NCI-H524 (cell line): ENCODE measurements around the gene CIAO2B.

Source experiments
- DNase-seq, 2 experiments: peaks; one replicate each; lab custom pipeline; 2025; lab: John Stamatoyannopoulos, UW

Gene CIAO2B

DNA sequence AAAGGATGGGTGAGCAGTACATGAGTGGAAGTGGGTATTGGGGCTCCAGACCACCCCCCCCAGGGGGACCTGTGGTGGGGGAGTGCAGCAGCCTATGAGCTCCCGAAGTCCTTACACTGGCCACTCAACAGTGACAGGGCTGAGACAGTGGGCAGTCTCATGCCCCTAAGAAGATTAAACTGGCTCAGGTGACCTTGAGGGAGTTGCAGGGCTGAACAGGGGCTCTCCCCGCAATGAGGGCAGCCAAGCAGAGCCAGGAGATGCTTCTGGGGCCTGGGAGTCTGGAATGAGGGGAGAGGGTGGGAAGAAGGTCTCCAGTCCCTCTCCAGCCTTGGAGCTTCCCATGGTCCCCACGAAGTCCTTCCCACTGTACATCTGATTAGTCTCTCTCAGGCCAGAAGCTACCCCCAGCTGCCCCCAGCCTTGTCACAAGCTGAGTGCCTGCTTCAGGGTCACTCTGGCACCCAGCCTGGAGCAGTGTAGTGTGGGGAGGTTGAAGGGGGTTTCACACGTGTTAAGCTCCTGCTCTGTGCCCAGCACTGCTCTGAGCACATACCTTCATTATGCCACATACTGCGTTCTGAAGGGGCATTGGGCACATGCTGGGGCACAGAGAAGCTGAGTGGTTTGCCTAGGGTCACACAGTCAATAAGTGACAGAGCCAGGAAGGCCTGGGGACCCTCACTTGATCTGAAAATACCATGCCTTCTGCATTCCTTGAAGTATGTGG is 14.5 kb downstream of the CIAO2B start:
- DNase-seq = no peak

GRCh38 chr16:66918803-66919568 is 15.2 kb downstream of the CIAO2B start, which contains the start of gene CDH16:
Gene CDH16 (minus strand): TSS chr16:66918885. CDS start chr16:66918065, 820 bp downstream.
- DNase-seq = no peak

- DNase-seq = no peak
Observed at GRCh38 chr16:66918355-66918754, 15.8 kb downstream of the CIAO2B start.

DNA sequence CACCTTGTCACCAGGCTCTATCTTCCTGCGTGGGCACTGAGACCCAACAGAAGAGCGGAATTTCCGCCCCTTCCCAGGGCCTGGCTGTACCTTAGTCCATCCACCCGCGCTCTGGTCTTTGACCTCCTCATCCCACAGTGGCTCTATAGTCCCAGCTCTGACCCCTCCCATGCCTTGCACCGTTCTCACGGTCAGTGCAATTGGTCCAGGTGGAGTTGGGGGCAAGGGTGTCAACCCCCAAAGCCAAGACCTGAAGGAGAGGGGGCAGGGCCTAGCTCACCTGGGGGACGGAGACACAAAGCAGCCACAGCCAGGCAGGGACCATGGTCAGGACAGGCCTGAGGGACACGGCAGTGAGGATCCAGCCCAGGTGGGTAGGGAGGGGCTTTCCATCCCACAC is 16.5 kb downstream of the CIAO2B start:
- no peak for DNase-seq

DNA sequence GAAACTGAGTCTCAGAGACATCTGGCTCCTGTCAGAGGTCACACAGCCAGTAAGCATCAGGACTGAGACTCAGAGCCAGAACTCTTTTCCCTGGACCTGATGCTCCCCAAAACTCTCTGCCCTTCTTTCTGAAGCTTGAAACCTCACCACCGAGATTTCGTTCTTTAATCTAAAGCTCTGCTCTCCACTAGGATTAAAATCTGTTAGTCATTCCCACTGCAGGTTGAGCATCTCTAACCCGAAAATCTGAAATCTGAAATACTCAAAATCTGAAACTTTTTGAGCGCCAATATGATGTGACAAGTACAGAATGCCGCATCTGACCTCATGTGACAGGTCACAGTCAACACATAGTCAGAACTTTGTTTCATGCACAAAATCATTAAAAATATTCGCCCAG is 17.7 kb downstream of the CIAO2B start:
- no peak for DNase-seq

DNA sequence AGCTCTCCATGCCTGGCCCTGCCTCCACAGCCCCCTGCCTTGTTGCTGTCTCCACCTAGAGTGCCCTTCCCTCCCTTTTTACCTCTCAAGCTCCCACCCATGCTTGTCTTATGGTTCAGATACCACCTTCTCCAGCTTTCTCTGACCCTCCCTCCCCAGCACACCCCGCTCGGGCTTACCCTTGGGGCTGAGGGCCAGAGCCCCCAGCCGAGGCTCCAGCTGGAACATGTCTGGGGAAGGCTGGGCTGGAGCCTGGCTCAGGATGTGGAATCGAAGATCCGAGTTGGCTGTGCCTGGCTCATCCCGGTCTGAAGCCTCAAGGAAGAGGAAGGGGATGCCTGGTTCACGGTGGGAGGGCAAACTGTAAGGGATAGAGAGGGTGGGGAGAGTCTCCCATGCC is 19.2 kb downstream of the CIAO2B start:
- DNase-seq = no peak

GRCh38 chr16:66914541-66914940 is 19.7 kb downstream of the CIAO2B start:
- no peak for DNase-seq

DNA sequence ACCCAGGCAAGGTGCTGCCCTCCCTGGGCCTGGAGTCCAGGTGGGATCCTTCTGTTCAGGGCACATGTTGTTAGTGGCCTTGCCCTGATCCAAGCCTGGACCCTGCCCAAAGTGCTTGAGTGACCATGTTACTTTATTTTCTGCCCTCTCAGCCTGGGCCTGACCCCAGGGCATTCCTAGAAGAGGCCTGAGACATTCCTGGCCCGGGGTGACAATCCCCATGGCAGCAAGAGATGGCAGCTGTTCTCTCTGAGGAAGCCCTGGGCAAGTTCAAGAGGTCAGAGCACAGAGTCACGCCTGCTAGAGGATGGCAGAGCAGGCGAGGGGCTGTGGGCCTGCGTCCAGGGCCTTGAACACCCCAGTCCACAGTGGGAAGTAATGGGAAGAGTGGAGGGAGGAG is 20.5 kb downstream of the CIAO2B start:
- no peak for DNase-seq

DNA sequence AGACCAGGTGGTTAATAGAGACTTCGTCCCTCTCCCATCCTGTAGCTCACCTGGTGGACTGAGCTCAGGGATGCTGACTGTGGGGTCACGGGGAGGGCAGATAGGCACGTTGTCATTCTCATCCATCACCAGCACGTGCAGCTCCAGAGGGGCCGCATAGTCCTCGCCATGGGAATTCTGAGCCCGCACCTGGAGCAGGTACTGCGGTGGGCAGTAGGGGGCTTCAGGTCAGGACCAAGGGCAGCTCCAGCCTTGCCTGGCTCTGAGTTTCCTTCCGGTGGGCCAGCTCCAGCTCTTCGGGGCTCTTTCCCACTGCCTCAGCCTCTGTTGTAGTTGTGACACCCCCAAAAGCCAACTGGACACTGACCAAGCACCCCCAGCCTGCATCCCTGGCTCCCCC is 21.1 kb downstream of the CIAO2B start:
- no peak for DNase-seq

- no peak for DNase-seq
Observed at GRCh38 chr16:66911801-66912200, 22.4 kb downstream of the CIAO2B start.

DNA sequence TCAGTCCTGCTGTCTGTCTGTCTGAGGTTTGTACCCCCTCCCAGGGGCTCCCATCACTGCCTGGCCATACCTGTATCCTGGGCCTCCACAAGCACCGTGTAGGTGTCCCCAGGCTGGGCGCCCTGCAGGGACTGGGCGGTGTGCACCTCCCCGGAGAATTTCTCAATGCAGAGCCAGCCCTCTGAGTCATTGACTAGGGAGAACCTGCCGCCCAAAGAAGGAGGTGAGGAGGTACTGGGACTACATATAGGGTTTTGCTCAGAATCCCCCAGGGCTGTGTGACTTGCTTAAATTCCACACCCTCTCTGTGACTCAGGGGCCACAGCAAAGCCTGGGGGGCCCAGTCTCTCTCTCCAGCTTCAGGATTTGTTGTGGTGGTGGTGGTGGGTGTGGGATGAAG is 23.1 kb downstream of the CIAO2B start:
- no peak for DNase-seq

- no peak for DNase-seq
Observed at GRCh38 chr16:66910175-66910940, 23.8 kb downstream of the CIAO2B start.

GRCh38 chr16:66908762-66909559 is 25.2 kb downstream of the CIAO2B start:
- DNase-seq = no peak

GRCh38 chr16:66908116-66908515 is 26.1 kb downstream of the CIAO2B start:
- DNase-seq = no peak

DNA sequence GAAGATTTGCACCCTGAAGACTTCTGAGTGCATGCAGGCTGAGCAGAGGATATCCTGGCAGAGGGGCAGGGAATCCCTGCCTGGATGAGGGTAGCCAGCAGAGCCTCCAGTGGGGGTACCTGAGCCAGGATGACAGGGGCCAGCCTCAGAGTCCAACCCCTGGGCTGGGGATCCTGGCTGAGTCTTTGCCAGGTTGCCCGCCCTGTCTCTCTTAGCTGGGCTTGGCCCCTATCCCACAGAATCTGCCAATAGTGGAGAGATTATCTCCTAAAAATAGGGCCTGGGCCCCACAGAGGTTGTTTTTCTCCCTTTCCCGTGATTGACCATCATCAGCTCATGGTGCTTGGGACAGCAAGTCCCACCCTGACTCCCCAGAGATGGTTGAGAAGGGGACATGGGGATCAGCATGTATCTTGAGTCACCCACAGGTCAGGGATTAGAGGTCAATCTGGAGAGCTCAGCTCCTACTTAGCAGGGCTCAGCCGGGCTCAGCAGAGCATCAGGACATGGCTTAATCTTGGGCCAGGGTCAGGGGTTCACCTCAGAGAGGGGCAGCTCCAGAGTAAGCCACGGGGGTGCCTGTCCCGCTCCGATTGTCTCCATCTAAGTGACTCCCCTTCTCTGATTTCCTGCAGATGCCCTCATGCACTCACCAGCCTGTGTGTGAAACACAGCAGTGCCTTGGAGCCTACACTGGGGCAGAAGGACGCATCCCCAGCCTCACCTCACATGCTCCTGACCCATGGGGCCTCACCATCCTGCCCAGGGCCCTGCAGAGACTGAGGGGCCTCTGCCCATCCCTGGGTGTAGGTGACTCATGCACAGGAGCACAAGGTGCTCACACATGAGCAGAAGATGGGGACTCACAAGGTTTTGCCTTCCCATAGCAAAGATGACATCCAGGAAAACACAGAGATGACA is 27.0 kb downstream of the CIAO2B start:
- no peak for DNase-seq

- peak; percentile 24 to 31 for DNase-seq
Observed at GRCh38 chr16:66905633-66906539, 28.3 kb downstream of the CIAO2B start.

GRCh38 chr16:66904846-66905632 is 29.2 kb downstream of the CIAO2B start:
- no peak for DNase-seq

- DNase-seq = no peak
Observed at GRCh38 chr16:66904428-66904845, 29.8 kb downstream of the CIAO2B start.
